GM21717 (cell line): ENCODE data around the gene CELF1.

Experiments
- ATAC-seq: cut with Tn5 transposase; IDR thresholded peaks from one replicate; pipeline ENCODE4 v1.9.1; 2021; ENCODE audit warnings: mild to moderate bottlenecking, moderate library complexity; ENCODE audit not compliant: unreplicated experiment

The CELF1 gene

DNA sequence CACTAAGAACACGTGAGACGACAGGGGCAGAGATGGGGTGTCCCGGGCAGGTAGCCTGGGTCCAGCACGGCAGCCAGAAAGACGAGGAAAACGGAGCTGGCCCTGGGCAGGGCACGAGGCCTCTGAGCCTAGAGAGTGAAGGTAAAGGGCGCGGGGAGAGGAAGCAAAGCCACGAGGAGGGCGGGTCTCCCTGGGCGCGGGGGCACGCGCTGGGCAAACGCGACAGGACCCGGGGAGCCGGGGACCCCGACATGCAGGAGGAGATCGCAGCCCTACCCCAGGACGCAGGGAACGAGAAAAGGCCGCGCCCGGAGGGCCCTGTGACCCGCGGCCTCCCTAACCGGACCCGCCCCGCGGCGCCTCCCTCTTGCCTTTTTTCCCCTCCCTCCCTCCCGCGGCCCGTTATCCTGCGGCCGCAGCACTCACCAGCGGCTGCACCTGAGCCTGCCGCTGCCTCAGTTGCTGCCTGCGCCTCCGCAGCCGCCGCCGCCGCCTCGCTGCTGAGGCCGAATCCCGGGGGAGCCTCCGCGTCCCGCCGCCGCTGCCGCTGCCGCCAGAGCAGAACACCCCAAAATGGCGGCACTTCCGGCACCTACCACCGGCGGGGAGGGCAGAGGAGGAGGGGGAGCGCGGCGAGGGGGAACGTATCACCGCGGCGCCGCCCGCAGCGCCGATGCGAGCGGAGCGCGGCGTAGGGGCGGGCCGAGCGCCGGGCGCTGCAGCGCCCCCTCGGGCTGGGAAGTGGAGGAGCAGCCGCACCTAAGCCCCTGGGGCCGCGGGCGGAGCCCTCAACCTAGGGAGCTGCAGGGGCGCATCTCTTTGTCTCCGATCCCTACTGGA is at the start of gene CELF1:
CELF1 (minus strand) TSS at position 567 of the 840 bp plus-strand sequence. CDS start 53,609 bp downstream, outside the sequence.
- peak; percentile 86 for ATAC-seq

DNA sequence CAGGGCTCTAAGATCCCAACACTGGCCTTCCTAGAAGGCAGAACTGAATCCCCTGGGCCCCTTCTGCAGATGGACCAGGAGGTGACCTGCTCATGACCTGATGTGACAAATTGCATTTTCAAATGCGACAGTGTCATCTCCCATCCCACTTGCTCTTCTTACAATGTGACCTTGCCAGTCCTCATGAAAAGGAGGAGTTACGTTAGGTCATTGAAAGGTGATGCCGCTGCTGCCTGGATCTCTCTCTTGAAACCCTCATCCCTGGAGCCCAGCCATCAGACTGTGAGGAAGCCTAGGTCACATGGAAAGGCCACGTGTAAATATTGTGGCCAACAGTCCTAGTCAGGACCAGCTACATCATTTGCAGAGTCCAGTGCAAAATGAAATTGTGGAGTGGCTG is 47.0 kb upstream of the CELF1 start:
- no peak for ATAC-seq

DNA sequence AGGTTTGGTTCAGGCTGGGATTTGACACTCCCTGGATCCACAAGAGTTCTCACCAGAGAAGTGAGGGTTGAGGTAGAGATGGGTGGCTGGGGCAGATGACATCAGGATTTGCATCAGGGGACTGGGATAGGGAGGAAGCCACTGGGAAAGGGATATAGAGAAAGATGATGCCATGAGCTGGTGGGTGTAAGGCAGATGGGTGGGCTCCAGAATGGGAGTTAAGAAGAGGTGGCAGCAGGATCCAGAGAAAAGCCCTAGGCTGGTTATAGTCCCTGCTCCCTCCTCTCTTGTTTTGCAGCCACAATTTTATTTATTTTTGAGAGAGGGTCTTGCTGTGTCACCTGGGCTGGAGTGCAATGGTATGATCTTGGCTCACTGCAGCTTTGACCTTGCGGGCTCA is 43.0 kb upstream of the CELF1 start:
- ATAC-seq = no peak

DNA sequence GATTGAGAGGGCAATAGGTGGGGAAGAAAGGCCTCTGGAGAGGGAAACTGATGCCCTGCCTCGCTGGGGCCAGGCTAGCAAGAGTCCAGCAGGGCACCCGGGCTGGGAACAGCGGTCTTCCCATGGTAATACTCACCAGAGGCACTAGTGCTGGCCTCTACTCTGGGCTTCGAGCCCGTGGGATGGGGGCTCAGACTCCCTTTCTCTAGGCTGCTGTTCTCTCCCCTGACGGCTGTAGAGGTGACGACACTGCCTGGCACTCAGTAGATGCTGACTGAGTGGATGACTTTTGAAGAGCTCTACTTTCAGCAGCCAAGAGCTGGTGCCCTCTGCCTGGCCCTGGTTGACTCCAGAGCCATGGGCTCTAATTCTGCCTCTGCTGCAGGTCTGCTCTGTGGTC is 42.1 kb upstream of the CELF1 start:
- ATAC-seq = no peak

DNA sequence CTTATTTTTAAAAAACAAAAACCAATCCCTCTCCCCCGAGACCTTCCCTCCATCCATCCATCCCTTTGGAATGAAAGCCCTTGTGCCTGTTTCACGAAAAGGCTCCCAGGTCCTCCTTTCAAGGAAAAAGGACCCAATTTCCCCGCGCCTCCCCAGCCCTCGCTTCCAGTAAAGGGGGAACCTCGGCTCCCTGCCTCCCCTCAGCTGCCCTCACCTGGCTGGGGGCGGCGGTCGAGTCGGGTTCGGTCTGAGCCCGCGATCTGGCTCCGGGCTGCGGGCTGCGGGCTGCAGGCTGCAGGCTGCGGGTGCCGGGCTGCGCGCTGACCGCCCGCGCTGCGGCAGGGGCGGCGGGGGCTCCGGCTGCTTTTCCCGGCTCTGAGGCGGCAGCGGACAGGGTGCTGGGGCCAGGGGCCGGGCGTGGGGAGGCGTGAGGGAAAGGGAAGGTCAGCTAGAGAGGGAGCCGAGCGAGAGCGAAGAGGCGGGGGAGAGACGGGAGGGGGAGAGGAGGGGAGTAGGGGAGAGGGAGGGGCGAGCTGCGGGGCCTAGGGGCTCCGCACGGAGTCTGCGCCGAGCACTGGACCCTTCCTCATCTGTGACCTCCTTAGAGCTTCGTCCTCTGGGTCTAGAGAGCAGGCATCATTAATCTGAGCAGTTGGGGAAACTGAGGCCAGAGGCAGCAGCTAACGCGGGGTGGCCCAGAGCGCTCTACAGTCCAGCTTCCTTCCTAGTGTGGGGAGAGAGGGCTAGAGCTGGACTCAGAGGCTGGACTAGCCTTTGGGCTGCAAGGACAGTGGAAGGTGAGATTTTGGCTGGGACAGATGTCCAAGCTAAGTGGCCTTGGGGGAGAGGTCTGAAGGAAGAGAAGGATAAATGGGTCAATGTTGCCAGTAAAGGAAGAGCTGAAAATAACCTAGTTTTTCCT is 41.3 kb upstream of the CELF1 start, which contains the start of gene C1QTNF4:
C1QTNF4 (minus strand) TSS at position 478 of the 922 bp plus-strand sequence. CDS start 3,601 bp downstream, outside the sequence.
- ATAC-seq = no peak

DNA sequence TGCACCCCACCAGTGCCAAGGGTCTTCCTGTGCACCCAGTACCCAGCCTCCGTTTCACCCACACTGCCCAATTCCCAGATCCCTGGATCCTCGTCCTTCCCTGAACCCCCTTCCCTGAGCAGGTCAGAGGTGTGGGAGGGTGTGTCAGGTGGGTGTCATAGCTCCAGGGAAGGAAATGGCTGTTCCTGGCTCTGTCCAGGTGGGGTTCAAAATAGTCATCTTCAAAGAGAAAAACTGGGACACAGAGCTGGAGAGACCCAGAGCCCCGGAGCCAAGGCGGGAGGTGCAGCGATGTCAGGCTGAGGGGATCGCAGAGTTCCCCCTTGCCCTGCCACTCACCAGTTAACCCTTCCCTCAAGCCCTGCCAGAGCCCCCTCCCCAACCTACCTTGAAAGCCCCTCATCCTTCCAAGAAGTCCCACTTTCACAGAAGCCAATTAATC is 40.6 kb upstream of the CELF1 start:
- ATAC-seq = no peak

DNA sequence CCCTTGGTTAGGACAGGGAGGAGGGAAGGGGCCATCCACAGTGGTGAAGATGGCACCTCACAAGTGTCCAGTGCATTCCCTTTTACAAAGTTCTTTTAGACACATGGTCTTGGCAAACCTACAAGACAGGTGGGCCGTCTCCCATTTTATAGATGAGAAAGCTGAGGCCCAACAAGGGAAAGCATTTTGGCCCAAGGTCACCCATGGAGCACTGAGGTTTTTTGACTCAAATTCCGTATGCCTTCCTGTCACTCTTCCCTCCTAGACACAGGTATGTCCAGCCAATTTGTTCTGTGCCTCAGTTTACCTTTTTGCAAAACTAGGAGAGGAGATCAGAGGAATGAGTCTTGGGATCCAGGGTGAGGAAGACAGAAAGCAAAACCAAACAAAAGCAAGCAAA is 40.0 kb upstream of the CELF1 start:
- ATAC-seq = no peak

DNA sequence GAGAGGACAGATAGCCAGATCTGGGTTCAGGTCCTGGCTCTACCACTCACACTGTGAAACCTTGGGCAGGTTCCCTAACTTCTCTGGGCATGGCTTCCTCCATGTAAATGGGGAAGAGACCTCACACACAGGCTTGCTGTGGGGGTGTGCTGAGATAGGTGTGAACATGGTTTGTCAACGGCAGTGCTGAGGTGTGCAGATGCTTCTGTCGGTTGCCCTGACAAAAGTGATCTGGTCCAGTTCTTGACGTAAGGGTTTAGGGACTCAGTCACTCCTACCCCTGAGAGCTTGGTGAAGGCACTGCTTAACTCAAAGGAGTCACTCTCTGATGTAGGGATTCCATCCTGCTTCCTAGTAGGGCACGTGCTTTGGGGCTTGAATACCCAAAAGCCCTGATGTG is 39.3 kb upstream of the CELF1 start:
- ATAC-seq = no peak

DNA sequence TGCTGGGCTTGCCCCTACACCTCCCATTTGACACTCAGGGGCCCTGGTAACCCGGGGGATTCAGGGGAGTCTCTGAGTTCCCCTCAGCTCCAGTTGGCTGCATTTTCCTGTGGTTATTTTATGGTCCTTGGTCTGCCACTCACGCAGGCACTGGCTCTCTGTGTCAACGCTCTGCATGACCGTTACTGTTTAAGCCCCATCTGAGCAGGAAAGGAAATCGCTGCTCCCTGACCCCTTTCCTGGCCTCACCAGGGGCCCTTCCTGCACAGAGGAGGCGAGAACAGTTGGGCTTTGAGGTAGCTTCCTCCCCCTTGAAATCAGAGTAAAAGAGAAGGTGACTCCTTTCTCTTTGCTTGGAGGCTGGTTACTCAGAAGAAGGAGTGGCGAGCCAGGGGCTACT is 38.8 kb upstream of the CELF1 start:
- no peak for ATAC-seq

DNA sequence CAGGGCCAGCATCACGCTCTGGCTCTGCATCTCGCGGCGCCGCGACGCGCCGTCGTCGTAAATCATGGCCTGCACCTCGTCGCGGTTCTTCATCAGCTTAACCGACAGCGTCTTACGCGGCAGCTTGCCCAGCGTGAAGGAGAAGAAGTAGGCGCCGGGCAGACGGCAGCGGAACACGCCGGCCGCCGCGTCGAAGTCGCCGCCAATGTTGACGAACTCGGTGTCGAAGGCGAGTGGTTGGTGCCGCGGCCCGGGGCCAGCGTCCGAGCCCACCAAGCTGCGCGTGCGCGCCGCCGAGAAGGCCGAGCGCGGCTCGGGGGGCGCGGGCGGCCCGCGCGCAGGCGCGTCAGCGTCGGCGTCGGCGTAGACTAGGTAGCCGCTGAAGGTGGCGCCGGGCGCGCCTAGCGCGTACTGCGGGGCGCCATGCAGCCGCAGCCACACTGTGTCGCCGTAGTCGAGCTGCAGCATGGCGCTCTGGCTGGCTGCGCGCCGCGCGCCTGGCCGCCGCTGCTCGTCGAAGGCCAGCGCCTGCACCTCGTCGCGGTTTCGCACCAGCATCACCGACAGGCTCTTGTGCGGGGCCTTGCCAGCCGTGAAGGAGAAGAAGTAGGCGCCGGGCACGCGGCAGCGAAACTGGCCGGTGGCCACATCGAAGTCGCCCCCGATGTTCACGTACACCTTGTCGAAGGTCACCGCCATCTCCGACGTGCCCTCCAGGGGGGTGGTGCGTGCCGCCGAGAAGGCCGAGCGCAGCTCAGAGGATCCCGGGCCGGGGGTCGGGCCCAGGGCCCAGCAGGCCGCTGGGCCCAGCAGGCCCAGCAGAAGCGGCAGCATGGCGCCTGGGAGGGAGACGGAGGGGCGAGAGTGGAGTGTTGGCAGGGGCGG is 37.3 kb upstream of the CELF1 start:
- no peak for ATAC-seq

DNA sequence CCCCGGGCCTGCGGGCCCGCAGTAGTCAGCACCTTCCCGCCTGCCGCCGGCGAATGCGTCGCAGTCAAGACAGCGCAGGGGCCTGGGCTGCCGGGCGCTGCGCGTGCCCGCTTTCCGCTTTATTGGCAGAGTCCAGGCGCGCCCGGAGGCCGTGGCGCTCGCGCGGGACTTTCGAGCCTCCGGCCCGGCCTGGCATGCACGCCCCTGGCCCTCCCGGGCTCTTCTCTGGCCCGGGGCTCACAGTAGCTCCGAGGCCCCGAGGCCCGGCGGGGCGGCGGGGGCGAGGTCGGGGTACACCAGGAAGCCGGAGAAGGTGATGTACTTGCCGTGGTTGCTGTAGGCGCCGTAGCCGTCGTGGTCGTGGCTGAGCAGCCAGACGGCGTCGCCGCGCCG is 36.6 kb upstream of the CELF1 start:
- ATAC-seq = no peak

DNA sequence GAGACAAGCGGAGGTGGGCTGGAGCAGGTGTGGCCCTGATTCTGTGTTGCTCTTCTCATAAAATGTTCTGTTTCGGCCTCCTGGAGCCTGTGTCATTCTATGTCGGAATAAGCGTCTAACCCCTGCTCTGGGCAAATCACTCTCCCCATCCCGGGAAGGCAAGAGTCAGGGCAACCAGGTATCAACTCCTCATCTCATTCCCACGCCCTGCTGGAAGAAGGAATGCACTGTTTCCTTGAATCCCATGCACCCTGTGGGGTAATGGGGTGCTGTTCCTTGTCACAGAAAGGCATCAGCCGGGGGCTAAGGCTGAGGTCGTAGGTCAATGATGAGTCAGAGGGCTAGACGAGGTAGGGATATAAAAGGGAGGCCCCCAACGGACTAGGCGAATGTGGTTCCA is 36.2 kb upstream of the CELF1 start:
- no peak for ATAC-seq

DNA sequence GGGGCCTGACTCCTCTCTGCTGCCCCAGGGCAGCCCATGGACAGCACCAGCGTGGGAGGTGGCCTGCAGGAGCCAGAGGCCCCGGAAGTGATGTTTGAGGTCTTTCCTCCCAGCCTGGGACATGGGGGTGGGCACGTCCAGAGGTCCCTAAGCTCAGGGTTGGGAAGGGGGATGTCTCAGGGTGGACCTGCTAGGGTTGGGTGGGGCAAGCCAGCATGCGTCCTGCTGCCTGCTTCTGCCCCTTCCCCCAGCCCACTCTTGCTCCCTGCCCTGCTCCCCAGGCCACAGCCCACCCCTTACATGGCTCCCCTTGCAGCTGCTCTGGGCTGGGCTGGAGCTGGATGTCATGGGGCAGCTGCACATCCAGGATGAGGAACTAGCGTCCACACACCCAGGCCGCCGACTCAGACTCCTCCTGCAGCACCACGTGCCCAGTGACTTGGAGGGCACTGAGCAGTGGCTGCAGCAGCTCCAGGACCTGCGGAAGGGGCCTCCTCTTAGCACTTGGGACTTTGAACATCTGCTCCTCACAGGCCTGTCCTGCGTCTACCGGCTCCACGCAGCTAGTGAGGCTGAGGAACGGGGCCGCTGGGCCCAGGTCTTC is 34.9 kb upstream of the CELF1 start:
- ATAC-seq = no peak

DNA sequence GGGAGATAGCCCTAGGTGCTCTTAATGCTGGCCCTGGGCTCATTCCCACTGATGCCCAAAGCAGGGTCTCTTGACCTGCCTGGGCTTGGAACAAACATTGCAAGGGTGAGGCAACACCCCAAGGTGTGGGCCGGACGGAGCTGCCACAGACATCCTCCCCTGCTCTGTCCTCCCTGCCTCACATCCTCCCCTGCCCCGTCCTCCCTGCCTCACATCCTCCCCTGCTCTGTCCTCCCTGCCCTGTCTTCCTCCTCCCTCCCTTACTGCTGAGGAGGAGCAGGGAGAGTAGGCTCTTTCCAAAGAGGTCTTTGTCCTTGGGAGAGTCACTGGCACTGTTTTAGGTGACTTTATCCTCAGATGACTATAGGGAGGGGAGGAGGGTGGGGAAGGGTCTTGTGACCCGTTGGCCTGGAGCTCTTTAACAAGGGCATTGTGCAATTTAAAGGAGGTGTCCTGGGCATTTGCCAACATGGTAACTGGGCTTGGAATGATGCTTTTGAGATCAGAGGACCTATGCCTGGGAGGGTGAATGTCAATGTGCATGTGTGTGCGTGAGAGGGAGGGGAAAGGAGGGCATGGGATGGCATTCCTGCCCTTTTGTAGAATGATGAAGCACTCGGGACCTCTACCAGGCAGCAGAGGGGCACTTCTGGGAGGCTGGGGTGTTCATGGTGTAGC is 34.2 kb upstream of the CELF1 start:
- ATAC-seq = no peak

DNA sequence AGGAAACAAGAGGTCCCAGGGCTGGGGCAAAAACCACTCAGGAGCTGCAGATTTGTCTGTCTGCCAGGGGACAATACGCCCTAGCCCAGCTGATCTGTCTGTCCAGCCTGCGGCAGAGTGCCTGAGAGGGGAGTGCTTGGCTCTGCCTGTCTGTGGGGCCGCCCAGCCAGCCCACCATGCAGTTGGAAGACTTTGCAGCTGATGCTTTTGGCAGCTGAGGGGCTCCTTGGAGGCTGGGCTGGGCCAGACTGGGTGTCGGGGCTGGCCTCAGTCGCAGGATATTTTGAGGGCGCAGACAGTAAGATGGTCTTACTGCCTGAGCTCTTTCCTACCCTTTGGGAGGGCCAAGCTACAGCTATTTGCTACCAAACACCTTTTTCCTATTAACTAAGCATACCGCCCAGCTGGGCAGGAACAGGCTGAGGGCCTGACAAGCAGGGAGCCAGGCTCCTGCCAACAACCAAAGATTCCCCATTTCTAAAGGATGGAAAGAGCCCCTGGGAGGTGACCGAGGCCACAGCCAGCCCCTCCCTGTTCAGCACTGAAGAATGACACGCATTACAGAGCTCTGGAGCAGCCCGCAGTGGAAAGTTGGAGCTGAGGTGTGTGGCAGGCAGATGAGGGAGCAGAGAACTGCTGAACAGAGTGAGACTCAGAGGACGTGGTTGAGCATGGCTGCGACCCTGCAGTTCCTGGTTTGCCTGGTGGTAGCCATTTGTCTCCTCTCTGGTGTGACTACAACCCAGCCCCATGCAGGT is 33.3 kb upstream of the CELF1 start, which contains the start of gene FAM180B:
FAM180B (plus strand) TSS at position 581 of the 758 bp plus-strand sequence; CDS start at position 672, 91 bp downstream.
- ATAC-seq = no peak

DNA sequence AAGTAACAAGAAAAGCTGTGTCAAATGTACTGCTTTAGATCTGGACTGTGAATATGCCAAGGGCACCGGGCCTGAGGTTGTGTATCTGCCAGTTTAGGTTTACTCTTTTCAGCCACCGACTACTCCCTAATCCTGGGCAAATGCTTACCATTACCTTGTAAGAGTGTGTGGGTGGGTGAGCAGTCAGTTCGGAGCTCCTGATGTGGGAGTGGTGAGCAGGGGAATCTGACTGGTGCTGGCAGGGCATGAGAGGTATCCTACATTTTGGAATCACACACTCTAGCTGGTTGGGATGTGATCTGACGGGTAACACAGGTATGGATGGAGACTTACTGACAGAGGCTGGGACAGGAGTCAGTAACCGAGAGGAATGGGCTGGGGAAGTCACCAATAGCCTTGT is 30.9 kb upstream of the CELF1 start:
- no peak for ATAC-seq

DNA sequence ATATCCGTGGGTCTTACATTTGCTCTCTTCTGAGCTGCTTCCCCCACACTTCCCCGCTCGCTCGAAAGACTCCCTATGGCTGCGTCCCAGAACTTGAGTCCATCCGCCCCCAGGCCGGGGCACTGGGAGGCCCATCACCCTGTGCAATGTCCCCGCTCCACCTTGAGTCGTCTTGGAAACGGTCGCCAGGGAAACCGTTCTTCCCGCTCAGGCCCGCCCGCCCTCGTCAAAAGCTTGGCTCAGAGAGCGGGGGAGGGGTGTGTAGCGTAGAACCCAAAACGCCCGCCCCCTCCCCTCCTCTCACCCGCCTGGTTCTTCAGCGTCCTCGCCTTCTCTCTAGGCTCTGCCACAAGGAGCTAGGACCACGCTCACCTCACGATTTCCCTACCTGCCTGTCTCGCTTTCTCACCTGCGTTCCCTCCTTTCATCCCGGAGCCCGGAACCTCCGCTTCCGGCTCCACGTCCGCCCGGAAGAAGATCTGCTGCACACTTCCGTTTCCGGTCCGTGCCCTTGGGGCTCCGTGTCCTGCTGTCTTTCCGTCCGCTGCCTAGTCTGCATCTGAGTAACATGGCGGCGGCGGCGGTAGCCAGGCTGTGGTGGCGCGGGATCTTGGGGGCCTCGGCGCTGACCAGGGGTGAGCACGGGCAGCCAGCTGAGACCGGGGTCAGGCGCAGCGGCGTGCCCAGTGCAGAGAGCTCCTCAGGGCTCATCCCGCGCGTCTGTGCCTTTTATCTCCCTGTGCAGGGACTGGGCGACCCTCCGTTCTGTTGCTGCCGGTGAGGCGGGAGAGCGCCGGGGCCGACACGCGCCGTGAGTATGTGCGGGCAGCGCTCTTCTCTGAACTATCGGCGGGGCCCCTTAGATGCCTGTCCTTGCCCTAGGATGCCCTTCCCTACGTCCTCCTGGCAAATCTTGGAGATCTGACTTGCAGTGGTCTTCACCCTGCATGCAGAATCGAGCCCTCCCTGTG is 25.9 kb upstream of the CELF1 start, which contains the start of the genes KBTBD4 and NDUFS3:
KBTBD4 (minus strand) TSS at position 447 of the 971 bp plus-strand sequence; CDS start at position 428, 19 bp downstream.
NDUFS3 (plus strand) TSS at position 551 of the 971 bp plus-strand sequence; CDS start at position 569, 18 bp downstream.
- peak; percentile 86 for ATAC-seq
